ENCODE data around the gene ADGRL4.
A peak's percentile ranks its signal among the peaks of the same experiment; 100 is the strongest.

The ADGRL4 gene

DNA sequence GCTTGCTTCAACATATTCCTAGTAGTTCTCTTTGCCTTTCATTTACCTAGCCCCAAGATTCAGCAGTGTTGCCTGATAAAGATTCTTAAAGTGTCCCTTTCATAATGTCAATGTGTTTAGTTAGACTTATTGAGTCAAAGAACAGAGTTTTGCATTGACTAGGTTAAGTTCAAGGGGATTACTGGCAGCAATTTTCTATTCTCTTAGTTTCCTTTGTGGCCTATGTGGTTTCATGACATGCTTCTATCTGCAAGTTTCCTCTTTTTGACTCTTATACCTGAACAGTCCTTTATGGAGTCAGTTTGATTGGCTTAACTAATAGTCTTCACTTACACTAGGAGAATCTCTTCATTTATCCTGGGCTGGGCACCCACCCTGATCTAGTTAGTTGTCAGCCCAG, 151.3 kb downstream of the ADGRL4 start:
- H3K4me3 ChIP-seq (ENCODE audit: control insufficient read depth, low read depth, low read length) = no peak overlapping the region
- TF ChIP-seq, protein P1, sequence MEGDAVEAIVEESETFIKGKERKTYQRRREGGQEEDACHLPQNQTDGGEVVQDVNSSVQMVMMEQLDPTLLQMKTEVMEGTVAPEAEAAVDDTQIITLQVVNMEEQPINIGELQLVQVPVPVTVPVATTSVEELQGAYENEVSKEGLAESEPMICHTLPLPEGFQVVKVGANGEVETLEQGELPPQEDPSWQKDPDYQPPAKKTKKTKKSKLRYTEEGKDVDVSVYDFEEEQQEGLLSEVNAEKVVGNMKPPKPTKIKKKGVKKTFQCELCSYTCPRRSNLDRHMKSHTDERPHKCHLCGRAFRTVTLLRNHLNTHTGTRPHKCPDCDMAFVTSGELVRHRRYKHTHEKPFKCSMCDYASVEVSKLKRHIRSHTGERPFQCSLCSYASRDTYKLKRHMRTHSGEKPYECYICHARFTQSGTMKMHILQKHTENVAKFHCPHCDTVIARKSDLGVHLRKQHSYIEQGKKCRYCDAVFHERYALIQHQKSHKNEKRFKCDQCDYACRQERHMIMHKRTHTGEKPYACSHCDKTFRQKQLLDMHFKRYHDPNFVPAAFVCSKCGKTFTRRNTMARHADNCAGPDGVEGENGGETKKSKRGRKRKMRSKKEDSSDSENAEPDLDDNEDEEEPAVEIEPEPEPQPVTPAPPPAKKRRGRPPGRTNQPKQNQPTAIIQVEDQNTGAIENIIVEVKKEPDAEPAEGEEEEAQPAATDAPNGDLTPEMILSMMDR (IDR thresholded peaks at IDR 0.05; ENCODE audit: control insufficient read depth, insufficient read depth, low read depth, low read length, missing control alignments) = no peak
- no peak for DNase-seq (ENCODE audit: low read depth)

DNA sequence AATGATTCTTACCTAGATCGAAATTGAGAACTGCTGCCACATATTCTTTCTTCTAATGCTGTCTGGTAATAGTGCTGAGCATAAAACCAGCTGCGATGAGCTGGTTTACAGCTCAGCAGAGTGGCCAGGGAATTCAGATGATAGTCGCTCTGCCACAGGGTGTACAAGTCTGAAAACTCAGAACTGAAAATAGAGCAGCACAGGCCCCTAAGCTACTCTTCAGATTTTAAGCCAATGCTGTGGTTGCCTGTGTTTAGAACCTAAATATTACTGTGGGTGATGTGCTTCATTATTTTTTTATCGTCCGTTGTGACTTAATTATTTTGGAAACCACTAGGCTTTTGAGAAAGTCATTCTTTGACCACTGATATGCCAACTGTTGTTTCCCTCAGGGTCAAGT, 152.0 kb downstream of the ADGRL4 start:
- TF ChIP-seq, protein P1 (IDR thresholded peaks at IDR 0.05; ENCODE audit: control insufficient read depth, insufficient read depth, low read depth, low read length, missing control alignments) = no peak
- no peak overlapping the region for H3K4me3 ChIP-seq (ENCODE audit: control insufficient read depth, low read depth, low read length)
- DNase-seq (ENCODE audit: low read depth) = no peak

DNA sequence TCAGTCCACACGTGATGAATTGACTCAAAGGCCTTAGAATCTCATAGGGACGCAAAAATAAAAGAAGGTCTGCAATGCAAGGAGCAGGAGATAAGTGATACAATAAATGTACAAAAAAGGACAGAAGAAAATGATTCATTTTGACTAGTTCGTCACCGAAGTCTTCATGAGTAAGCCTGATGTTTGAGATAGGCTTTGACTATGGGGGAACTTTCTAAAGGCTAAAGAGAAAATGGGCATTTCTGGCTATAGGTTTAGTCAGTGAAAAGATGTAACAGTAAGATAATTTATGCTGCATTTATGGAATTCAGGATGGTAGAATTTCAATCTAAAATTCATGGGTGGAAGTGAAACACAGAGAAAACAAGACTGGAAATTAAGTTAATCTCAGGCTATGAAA, 163.0 kb downstream of the ADGRL4 start:
- TF ChIP-seq, protein P1 (IDR thresholded peaks at IDR 0.05; ENCODE audit: control insufficient read depth, insufficient read depth, low read depth, low read length, missing control alignments) = no peak
- no peak for DNase-seq (ENCODE audit: low read depth)
- no peak overlapping the region for H3K4me3 ChIP-seq (ENCODE audit: control insufficient read depth, low read depth, low read length)

DNA sequence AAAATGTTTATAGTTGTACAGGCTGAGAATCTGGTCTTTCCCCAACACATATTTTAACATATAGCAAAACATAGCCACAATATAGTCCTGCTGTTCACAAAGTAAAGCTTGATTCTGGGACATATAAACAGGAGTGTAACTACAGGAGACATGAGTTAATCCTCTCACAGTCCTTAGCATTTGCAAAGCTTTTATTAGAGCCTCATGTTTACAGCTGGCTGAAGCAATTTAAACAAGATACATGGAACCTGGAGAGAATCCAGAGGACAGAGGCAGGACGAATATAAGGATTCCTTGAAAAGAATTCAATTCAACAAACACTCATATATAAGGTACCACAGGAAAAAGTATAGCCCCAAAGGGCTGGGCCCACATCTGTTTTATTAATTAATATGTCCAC, 163.4 kb downstream of the ADGRL4 start:
- DNase-seq (ENCODE audit: low read depth) = no peak
- H3K4me3 ChIP-seq (ENCODE audit: control insufficient read depth, low read depth, low read length) = no peak overlapping the region
- TF ChIP-seq, protein P1 (IDR thresholded peaks at IDR 0.05; ENCODE audit: control insufficient read depth, insufficient read depth, low read depth, low read length, missing control alignments) = no peak

DNA sequence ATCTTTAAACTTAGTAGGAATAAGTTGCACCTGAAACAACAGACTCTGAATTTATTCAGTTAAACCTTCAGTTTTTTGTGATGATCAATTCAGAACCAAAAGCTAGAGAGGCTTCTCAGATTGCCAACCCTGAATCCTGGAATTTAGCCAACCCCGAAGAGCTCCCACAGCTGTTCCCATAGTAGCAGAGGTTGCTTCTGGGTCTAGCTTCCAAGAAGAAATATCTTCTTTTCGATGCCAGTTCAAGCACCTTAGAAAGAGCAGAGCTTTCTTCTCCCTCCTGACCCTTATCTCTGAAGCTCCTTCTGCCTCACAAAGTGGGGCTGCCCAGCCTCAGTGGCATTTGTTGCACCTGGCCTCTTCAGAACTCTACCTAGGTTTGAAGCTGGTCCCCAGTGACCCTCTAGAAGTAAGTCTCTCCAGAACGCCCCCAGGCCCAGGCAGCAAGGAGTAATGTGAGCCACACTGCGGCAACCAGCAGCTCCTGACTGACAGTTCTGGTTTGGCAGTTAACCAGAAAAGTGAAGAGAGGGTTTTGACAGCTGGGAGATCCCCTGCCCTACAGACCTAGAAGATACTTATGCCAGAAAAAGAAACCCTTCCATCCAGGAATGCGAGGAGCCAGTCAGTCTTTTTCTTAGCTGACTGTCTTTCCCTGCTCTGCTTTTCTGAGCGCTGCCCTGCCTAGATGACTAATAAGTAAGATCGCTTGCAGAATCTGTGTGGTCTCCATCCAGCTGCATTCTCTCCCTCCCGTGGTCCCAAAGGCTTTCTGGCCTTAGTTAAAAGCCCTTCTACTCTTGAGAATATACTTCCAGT, 165.9 kb downstream of the ADGRL4 start:
- H3K4me3 ChIP-seq (ENCODE audit: control insufficient read depth, low read depth, low read length) = peak overlapping the region; percentile 5
- DNase-seq (ENCODE audit: low read depth) = peak; percentile 39
- TF ChIP-seq, protein P1 (IDR thresholded peaks at IDR 0.05; ENCODE audit: control insufficient read depth, insufficient read depth, low read depth, low read length, missing control alignments) = no peak
